Omental fat pad (tissue), 4 donors: Measurements from ENCODE around the gene PSMB7. TPM values are rescaled to one million over a fixed set of nuclear protein-coding genes. Genes with fewer than 3 reads are reported as not detected.
"Not testable (repeated sequence)": the region's sequence is repeated elsewhere in the genome, so short reads cannot be mapped to it uniquely, and the experiment has no call there.

Experiments used
- ATAC-seq: fragments of 150-250 bp; one replicate; pipeline ENCODE4 v1.9.1; 2016; ENCODE audit warnings: mild to moderate bottlenecking, moderate library complexity; ENCODE audit not compliant: low FRiP score
- DNase-seq: peaks from one replicate; pipeline ENCODE4 v3.0.0-alpha.2; 2019; ENCODE audit warnings: low spot score
- CTCF ChIP-seq, 3 donors: fragments of 450-650 bp; IDR thresholded peaks; one replicate each; pipeline ENCODE4 v1.5.1; 2016 to 2017; ENCODE audit warnings: antibody characterized with exemption in 3 of 3, mild to moderate bottlenecking in 3 of 3, moderate library complexity in 2 of 3
- total RNA-seq, 4 donors: library from RNA; depleted of rRNA; stranded (reverse); fragments of >200 nt; gene quantifications; one replicate each; pipeline ENCODE4 v1.1.0, GENCODE V29; 2016

The PSMB7 gene
- total RNA-seq, 4 donors from 2014 or later = 172 to 200 (median 187) TPM

GRCh38 chr9:124426361-124426760 lies 11.1 kb upstream of the PSMB7 start:
- TF ChIP-seq CTCF (IDR thresholded peaks at IDR 0.05) = no peak
- DNase-seq = no peak
- ATAC-seq = no peak

GRCh38 chr9:124425733-124426132 lies 10.5 kb upstream of the PSMB7 start:
- not testable (repeated sequence) for DNase-seq, ATAC-seq

GRCh38 chr9:124423591-124423990 lies 8.3 kb upstream of the PSMB7 start:
- no peak for TF ChIP-seq CTCF (IDR thresholded peaks at IDR 0.05)
- DNase-seq = no peak
- no peak for ATAC-seq

- no peak for ATAC-seq
- DNase-seq = no peak
- TF ChIP-seq CTCF (IDR thresholded peaks at IDR 0.05) = no peak
These were observed 7.9 kb upstream of the PSMB7 start for GRCh38 chr9:124423155-124423554.

- TF ChIP-seq CTCF (IDR thresholded peaks at IDR 0.05) = no peak
- ATAC-seq (no peak), DNase-seq (no peak)
These were observed 5.8 kb upstream of the PSMB7 start for GRCh38 chr9:124420991-124421543.

GRCh38 chr9:124419832-124420489 lies 4.7 kb upstream of the PSMB7 start:
- DNase-seq (no peak), ATAC-seq (no peak)
- no peak for TF ChIP-seq CTCF (IDR thresholded peaks at IDR 0.05)

GRCh38 chr9:124415852-124416484 lies 726 bp upstream of the PSMB7 start:
- ATAC-seq (no peak), DNase-seq (no peak)
- TF ChIP-seq CTCF (IDR thresholded peaks at IDR 0.05) = no peak
